HG02884 (cell line): ENCODE data around the gene EPHA10.
"Not testable (repeated sequence)": the region's sequence is repeated elsewhere in the genome, so short reads cannot be mapped to it uniquely, and the experiment has no call there.

Experiments used
- ATAC-seq: cut with Tn5 transposase; IDR thresholded peaks from one replicate; pipeline ENCODE4 v1.9.1; 2021; ENCODE audit warnings: mild to moderate bottlenecking, moderate library complexity; ENCODE audit not compliant: unreplicated experiment

EPHA10 gene

GRCh38 chr1:37771440-37771839 is 6.5 kb upstream of the EPHA10 start:
- not testable (repeated sequence) for ATAC-seq

DNA sequence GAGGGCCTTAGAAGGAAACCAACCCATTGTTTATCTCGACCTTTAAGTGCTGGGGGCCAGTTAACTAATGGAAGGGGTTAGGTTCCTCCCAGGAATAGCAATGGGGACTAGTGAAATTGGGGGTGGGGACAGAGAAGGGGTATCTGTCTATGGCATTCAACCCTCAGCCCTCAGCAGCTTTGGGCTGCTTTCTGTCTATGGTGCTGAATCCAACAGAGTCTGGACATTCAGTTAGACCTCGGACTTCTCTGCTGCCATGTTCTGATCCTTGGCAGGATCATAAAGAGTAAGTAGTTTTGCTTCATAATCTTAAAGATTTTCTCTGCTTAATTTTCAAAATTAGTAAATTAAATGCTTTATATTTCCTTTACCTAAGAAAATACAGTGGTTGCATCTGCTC is 2.6 kb upstream of the EPHA10 start:
- no peak for ATAC-seq

- no peak for ATAC-seq
Measured at GRCh38 chr1:37765916-37766664, 1.2 kb upstream of the EPHA10 start.

DNA sequence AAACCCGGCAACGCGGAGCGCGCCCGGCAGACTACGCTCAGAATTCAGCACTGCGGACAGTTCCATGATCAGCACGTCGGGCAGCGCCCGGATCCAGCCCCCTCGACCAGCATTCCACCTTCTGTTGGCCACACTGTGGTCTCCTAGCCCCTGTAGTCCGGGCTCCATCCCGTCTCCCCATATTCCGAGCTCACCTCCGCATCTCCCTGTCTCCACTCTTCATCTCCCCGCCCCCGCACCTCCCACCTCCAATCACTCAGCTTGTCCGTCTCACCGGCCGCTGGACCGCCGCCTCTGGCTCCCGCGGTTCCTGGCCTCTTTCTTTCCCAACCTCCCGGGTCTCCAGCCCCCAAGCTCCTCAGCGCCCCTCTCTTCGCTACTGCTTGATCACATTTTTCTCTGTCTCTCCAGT is 500 bp downstream of the EPHA10 start:
- no peak for ATAC-seq

GRCh38 chr1:37763791-37764413 is 1.0 kb downstream of the EPHA10 start:
- no peak for ATAC-seq

DNA sequence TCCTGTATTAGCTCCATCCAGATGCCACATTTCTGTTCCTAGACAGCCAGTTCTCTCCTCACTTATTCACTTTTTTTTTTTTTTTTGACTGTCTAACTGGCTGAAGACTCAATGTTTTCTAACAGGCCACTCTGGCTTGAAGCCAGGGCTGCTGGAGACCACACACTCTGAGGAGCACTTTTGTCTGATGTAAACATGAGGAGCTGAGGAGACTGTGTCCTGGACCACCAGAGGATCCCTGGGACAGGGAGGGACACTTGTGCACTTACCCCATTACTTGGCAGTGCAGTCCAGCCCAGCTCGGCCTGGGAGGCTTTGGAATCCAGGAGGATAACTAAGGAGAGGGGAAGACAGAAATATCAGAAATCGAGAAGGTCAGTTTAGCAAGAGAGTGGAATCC is 2.4 kb downstream of the EPHA10 start:
- no peak for ATAC-seq

GRCh38 chr1:37761416-37762095 is 3.4 kb downstream of the EPHA10 start:
- no peak for ATAC-seq

DNA sequence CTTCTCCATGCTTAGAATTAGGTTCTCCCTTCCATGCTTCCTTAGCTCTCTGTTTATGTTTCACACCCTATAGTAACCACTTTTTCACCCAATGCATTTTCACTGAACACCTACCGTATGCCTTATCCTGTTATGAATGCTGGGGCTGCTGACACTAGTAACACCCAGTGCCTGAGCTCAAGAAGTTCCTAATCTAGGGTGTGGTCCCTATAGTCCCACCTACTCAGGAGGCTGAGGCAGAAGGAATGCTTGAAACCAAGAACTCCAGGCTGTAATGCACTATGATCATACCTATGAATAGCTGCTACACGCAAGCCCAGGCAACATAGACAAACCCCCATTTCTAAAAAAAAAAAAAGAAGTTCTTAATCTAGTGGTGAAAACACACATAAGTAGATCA is 5.5 kb downstream of the EPHA10 start:
- no peak for ATAC-seq

DNA sequence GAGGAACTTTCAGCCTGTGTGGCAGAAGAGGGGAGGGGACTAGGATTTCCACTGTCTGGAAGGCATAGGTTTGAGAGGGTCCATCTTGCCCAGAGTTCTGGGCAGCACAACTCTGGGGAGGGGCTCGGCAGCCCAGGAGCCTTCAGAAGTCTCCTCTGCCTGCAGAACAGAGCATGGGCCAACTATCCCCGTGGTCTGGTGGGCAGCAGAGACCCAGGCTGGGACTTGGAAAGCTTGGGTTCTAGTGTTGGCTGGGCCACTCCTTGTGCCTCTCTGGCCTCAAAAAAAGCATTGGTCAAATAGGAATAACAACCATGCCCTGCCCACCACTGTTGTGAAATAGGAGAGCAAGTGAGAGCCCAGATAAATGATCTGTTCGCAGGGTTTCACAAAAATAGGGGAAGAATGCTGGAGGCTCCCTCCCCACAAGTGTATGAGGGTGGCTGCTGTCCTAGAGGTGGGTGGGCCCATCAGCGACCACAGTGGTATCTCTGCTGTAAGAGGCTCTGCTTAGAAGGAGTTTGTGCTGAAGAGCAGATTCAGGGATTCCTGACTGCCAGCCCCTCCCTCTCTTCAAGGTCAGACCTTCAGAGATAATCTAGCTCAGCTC is 8.9 kb downstream of the EPHA10 start:
- no peak for ATAC-seq

DNA sequence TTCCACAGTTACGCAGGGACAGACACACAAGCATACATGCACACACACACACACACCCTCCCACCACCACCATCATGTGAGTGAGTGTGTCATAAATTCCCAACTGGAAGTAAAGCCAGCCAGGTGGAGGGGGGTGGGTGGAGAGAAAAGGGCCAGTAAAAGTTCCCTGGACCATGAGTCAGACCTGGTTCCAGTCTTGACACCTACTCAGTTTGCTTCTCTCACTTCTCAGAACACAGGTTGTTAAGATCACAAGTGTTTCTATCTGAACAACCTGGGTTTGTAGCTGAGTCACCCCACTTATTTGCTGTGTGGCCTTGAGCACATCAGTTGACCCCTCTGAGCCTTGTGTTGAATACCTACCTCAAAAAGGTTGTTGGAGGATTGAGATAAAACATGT is 9.6 kb downstream of the EPHA10 start:
- ATAC-seq = no peak

DNA sequence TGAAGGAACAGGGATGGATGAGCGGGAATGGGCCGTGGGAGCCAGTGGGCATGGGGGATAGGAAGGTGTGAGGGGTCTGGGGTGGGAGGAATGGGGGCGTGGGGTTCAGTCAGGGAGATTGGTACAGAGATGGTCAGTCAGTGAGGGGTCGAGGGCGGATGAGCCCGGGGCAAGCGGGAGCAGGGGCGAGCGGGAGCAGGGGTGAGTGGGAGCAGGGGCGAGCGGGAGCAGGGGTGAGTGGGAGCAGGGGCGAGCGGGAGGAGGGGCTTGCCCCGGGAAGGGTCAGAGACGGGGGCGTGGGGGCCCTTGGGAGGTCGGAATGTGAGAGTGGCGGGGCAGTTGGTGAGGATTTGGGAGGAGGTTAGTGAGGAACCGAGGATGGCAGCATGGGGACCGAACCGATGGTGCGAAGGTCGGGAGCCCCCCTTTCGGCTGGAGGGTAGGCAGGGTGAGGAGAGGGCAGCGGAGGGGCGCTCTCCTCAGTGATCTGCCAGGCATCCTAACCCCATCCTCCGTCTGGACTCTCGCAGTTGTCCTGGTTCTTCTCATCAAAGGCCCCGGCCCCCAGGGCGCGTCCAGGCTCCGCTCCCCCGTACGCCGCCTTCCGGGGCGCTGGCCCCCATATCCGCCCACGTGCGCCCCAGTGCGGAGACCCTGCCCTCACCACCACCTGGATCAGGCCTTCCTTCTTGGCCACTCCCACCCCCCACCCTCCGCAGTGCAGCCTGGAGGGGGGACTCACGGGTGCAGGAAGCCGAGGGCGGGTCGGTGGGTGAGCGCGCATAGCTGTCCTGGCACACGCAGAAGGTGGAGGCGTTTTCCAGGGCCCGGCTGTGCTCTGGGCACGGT is 11.2 kb downstream of the EPHA10 start:
- ATAC-seq = no peak

- ATAC-seq = no peak
Measured at GRCh38 chr1:37752583-37753471, 12.1 kb downstream of the EPHA10 start.

DNA sequence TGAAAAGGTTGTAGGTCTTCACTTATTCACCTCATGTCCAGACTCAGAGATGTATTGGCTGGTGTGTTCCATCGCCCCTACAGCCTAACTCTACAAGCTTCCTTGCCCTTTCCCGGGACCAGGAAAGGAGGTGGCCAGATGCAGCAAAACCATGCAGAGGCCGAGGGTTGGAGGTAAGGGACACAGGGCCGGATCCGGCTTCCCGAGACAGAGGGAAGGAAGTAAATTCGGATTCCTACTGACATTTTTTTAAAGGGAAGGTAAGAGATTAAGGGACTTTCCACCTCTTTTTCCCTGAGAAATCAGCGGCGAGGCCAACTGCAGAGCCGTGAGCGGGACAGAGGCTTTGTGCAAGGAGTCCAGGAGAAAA is 12.7 kb downstream of the EPHA10 start:
- no peak for ATAC-seq

DNA sequence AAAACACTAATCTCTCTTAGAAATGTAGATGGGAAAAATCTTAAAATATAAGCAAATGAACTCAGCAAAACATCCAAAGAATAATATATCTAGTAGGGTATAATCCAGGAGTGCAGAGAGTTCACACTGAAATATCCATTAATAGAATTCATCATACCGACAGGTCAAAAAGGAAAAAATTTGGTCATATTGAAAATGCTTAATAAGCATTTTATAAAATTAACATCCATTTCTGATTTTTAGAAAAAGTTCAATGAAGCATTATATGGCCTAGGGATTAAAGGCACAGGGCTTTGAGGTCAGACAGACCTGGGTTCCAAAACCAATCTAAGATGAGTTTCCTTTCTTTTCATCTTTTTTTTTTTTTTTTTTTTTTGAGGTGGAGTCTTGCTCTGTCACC is 16.4 kb downstream of the EPHA10 start:
- no peak for ATAC-seq

DNA sequence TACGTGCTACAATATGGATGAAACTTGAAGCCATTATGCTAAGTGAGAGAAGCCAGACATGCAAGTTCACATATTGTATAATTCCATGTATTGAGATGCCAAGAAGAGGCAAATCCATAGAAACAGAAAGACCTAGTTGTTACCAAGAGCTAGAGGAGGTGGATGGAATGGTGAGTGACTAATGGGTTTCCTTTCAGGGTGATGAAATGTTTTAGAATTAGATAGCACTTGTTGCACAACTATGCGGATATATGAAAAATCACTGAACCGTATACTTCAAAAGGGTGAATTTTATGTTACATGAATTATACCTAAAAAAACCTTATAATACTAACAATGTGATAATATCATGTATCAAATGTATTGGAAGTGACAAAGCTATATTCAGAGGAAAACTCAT is 18.1 kb downstream of the EPHA10 start:
- ATAC-seq = no peak

DNA sequence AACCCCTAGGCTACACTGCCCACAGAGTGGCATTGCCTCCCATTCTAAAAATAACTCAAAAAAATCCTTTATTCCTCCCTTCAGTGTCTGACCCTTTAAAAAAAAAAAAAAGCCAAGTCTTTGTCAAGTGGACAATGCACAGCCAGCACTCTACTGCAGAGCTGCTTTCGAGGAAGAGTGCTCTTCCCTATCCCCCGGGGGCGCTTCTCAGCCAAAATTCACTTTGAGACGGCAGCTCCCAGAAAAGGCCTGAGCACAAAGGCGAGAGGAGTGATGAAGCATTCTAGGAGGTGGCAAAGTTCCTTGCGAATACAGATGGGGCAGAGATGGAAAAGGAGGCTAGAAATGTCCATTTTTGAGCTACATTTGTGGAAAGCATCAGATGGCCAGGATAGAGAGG is 23.3 kb downstream of the EPHA10 start:
- no peak for ATAC-seq

- ATAC-seq = no peak
Measured at GRCh38 chr1:37741130-37741529, 23.8 kb downstream of the EPHA10 start.

GRCh38 chr1:37739222-37739621 is 25.7 kb downstream of the EPHA10 start:
- ATAC-seq = no peak

- not testable (repeated sequence) for ATAC-seq
Measured at GRCh38 chr1:37738619-37739018, 26.3 kb downstream of the EPHA10 start.

DNA sequence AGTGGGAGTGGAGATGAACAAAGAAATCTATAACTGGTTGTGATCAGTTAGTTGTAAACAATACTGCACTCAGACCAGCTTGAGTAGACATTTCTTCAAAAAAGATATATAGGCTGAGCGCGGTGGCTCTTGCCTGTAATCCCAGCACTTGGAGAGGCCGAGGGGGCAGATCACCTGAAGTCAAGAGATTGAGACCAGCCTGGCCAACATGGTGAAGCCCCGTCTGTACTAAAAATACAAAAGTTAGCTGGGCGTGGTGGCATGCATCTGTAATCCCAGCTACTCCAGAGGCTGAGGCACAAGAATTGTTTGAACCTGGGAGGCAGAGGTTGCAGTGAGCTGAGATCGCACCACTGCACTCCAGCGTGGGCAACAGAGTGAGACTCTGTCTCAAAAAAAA is 26.9 kb downstream of the EPHA10 start:
- ATAC-seq = not testable (repeated sequence)
